Stimulated activated CD4-positive, alpha-beta T cell treated with anti-CD3 and anti-CD28 coated beads, Interleukin-15, amount 100 ng/mL, for 48 hours (primary cell): Measurements from ENCODE around the gene FURIN.
A peak's percentile ranks its signal among the peaks of the same experiment; 100 is the strongest.
"Not testable (repeated sequence)": the region's sequence is repeated elsewhere in the genome, so short reads cannot be mapped to it uniquely, and the experiment has no call there.

ENCODE experiments used
- DNase-seq, 2 donors: peaks; one replicate each; pipeline ENCODE4 v3.0.0-alpha.2; 2020; ENCODE audit warnings: low read depth in 2 of 2

Gene FURIN

DNA sequence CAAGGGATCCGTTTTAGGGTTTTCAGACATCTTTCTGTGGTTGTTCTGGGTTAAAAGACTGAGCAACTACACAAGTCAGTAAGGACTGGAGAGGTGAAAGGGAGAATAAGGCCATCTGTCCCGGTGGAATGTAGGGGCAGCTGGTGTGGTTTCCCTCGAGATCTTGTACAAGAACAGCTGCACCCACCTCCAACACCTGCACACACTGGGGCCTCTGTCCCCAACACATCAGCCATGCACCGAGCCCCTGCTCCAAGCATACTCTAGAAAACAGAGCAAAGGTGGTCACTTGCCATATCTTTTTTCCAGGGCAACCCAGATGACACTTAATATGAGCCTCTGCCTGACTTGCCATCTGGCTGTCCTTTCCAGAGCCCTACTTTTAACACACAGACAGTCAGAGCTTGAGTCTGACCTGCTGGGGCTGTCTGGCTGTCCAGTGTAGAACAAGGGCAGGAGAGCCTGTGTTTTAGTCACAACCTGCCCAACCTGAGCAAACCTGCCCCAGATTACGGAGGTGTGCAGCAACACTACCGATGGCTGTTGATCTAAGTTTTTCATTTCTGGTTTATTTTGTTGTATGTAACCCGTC, 46.9 kb downstream of the FURIN start:
- DNase-seq = no peak

DNA sequence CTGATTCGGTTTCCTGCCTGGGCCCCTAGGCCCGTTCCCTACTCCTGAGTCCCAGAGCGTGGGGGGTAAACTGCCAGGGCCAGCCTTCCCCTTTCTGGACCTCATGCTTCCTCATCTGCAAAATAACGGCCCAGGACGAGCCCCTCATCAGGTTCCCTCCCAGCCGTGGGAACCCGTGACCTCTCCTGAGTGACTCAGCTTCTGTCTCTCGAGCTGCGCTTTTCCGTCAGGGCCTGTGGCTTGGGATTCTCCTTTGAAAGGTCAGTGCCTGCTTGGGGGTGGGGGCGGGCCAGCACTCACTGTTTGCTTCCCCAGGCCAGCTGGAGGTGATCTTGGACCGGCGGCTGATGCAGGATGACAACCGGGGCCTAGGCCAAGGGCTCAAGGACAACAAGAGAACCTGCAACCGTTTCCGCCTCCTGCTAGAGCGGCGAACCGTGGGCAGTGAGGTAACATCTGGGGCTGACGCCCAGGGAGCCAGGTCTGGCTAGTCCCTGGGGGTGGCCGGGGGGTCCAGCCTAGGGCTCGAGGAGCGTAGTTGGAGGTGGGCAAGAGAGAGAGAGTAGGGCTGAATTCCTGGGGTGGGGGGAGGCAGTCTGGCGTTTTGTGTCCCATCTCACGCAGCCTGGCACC, 47.5 kb downstream of the FURIN start:
- no peak for DNase-seq

DNA sequence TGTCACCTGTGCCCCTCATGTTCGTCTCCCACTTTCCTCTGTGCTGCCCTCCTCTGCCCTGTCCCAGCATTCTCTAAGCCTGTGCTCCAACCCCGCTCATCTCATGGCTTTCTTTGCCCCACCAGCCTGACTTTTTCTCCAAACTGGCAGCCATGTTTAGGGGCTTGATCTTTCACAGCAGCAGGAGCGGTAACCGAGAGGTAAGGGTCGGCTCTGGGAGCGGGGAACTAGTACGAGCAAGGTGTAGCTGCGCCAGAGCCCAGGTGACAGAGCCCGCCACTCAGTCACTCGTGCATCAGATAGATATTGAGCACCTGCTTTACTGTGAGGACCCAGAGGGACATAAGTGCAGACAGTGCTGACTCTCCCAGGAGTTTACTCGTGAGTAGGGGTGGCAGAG, 48.1 kb downstream of the FURIN start:
- DNase-seq = no peak

DNA sequence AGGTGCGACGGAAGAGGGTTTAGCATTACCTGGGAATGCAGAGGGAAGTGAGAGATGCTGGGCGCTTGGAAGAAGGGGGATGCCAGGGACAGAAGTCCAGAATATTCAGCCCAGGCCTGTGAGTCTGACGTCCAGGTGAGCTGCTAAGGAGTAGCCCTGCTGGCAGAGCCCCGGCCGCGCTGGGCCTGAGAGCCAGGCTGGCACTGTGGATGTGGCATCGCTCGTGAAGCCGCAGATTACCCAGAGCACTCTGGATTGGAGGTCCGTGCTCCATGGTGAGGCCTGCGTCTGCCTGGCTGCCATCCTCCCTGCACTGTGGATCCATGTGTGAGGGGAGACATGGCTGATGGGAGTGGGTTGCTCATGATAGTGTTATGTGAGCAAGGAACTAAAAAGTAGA, 49.2 kb downstream of the FURIN start:
- no peak for DNase-seq

DNA sequence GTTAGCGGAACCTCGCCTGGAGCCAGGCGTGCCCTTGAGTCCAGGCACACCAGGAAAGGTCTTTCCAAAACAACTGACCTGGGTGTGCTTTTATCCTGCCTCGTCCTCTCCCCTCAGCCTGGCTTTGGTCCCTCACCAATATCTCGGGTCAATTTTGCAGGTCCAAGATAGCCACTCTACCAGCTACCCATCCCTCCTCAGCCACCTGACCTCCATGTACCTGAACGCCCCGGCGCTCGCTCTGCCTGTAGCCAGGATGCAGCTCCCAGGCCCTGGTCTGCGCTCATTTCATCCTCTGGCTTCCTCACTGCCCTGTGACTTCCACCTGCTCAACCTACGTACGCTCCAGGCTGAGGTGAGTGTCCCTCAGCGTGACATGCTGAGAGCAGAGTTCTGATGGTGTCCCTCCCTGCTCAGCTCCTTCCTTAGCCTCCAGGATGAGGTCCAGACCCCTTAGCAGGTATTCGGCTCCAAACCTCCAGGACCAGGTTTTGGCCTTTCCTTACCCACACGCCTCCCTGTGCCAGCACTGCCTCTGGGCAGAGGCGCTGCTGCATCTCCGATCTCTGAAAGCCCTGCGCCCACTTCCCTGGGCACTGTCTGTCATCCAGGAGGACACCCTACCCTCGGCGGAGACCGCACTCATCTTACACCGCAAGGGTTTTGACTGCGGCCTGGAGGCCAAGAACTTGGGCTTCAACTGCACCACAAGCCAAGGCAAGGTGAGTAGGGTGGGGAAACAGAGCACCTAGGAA, 49.8 kb downstream of the FURIN start:
- no peak for DNase-seq

DNA sequence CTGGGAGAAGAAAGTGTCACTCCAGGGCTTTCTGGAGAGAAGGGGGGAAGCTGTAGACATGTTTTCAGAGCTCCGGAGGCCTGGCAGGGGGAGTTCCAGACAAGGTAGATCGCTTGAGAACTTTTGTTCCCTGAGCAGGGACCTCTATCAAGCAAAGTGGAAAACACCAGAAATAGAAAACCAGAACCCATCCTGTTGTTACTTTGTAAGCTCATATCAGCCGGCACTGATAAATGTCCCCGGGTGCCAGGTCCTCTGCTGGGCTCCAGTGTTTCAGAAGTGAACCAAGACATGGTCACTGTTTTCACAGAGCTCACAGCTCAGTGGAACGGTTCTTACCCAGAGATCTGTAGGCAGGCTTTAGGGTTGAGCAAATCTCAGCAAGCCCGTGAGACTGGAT, 50.4 kb downstream of the FURIN start:
- no peak for DNase-seq

DNA sequence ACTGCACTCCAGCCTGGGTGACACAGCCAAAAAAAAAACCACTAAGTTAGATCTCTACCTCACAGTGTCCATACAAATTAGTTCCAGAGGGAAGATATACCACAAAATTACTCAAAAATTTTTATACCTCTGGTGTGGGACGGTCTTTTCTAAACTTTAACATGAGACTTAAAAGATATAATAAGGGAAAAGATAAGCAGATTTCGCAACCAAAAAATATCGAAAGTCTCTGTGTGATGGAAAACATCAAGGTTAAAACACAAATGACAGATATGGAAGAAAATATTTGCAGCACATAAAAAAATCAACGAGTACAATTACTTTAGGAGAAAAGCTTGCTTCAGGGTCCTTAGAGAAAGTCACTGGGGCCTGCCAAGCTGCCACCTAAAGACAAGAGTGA, 53.5 kb downstream of the FURIN start:
- DNase-seq = no peak

DNA sequence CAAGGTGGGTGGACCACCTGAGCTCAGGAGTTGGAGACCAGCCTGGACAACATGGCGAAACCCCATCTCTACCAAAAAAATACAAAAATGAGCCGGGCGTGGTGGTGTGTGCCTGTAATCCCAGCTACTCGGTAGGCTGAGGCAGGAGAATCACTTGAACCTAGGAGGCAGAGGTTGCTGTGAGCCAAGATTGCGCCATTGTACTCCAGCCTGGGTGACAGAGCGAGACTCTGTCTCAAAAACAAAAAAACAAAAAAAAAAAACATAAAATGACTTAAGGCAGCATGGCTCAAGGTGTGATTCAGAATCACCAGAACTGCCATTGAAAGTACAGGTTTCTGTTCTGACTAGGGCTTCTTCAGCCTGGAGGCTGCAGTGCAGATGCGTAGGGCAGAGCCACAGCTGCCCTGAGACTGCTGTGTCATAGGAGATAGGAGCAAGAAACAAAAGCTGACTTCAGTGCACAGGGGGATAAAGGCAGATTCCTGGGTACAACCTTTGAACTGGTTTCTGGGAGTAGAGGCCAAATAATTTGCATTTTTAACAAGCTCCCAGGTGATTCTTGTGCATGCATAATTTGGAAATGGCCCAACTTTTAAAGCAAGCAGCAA, 54.4 kb downstream of the FURIN start:
- DNase-seq = peak in 1 of 2 donors; percentile 35

DNA sequence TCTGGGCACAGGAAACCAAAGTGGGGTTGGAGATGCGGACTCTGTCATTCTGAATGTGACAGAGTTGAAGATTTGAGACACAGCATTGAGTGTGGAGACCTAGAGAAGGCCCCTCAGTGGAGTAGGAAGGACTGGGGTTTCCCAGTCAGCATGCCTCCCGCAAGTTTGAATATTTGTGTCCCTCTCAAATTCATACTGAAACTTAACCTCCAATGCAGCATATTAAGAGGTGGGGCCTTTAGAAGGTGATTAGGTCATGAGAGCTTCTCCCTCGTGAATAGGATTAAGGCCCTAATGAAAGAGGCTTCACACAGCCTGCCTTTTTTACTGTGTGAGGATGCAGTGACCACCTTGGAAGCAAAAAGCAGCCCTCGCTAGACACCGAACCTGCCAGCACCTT, 56.0 kb downstream of the FURIN start:
- DNase-seq = no peak

DNA sequence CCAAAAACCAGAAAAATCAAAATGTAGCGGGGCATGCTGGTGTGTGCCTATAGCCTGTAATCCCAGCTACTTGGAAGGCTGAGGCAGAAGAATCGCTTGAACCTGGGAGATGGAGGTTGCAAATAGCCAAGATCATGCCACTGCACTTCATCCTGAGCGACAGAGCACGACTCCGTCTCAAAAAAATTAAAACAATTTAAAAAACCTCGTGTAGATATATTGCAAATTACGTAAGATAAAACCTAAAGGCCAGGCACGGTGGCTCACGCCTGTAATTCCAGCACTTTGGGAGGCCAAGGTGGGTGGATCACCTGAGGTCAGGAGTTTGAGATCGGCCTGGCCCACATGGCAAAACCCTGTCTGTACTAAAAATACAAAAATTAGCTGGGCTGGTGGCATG, 58.4 kb downstream of the FURIN start:
- DNase-seq = not testable (repeated sequence)

DNA sequence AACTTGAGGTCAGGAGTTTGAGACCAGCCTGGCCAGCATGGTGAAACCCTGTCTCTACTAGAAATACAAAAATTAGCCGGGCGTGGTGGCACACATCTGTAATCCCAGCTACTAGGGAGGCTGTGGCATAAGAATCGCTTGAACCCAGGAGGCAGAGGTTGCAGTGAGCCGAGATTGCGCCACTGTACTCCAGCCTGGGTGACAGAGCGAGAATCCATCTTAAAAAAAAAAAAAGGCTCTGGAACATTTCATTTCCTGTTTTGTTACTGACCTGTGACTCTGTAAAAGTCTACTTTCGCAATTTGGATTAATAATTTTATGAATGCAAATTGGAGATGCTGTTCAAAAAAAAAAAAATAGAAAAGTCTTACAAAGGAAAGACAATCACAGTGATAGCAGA, 59.7 kb downstream of the FURIN start:
- not testable (repeated sequence) for DNase-seq

DNA sequence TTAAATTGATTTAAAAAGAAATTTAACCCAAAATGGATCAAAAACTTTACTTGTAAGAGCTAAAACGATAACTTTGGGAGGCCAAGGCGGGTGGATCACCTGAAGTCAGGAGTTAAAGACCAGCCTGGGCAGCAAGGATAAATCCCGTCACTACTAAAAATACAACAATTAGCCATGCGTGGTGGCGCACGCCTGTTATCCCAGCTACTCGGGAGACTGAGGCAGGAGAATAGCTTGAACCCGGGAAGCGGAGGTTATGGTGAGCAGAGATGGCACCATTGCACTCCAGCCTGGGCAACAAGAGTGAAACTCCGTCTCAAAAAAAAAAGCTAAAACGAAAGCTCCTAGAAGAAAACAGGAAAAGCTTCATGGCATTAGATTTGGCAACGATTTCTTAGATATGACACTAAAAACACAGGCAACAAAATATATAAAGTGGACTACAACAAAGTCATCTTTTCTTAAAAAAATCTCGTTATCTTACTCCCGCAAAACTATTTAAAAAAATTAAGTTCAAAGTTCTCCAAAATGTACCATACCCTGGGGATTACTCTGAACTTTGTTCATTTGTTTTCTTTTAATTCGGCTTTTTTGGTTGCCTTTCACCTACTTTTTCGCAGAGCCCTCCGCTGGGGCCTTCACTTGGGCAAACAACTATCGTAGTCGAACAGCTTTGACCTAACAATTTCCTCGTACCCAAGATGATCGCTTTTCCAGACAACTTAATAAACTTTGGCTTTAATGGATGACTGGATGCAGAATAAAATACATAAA, 61.0 kb downstream of the FURIN start:
- DNase-seq = no peak

DNA sequence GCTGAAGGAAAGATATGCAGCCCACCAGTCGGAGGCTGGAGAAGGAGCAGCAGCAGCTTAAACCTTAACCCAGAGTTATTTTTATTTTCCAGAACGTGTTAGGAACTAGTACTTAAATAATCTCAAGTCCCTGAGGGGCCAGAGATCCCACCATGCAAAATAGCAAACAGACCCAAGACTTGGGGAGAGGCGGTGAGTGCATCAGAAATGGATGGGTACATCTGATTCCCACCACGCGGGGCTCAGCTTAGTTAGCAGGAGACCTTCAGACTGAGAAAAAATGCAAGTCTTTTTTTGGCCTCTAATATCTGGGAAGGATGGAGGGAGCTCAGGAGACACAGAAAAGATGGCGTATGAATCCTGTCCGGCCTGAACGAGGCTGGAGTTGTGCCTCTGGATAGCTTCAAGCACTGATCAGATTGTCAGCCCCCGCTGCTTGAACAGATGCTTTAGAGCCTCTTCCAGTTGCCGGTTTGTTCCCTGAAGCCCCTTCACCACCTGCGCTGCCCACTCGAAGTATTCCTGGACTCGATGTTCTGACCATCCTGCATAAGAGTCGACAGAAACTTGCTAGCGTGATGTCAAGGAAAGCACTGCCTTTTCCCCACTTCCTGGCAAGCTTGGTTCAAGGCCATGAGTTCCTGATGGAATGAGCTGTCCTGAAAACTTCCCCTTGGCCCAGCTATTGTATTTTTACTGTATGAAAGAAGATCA, 62.6 kb downstream of the FURIN start:
- DNase-seq = no peak

DNA sequence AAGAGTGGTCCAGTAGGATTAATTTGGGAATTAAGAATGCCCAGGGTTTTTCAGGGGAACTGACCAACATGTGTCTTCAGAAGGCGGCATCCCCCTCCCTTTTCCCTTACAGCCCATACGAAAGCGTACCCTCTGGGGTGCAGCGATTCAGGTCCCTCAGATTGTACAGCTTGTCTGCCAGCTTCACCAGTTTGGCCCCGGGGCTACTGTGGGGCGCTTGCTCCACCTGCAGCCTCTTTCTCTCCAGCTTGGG, 63.1 kb downstream of the FURIN start:
- no peak for DNase-seq

DNA sequence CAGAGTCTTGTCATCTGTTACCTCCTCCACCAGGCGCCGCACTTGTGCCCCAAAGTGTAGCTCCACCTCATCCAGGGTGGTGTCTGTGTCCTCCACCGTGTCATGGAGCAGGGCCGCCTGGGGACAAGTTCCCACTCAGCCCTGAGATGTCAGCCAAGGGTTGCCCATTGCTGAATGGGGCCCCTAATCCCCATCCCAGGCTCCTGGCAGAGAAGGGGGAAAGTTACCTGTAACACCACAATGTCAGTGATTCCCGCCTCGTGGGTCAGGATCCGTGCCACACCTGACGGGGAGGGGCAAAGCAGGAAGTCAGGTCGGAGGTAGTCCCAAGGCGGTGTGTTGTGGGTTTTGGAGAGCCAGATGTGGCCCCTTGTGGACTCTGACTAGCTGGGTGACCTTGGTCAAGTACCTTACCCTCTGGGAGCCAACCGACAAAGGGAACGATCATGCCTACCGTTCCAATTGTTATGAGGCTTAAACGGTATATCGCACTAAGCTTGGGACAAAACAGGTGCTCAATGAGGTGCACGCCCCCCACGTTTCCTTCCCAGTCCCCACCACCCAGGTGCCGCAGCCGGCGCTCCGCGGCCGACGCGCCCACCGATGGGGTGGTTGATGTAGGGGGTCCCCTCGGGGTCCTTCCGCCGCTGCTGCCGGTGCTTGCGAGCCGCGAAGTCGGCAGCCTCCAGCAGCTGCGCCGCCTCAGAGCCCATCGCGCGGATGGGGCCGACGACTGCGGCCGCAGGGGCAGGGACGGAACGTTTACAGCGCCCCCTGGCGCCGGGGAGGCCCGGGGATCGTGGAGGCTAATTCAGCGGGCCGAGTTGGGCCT, 63.7 kb downstream of the FURIN start, which contains the start of gene HDDC3:
HDDC3 (minus strand) TSS at position 722 of the 832 bp plus-strand sequence; CDS start at position 713, 9 bp downstream.
- DNase-seq = peak; percentile 82 to 87

DNA sequence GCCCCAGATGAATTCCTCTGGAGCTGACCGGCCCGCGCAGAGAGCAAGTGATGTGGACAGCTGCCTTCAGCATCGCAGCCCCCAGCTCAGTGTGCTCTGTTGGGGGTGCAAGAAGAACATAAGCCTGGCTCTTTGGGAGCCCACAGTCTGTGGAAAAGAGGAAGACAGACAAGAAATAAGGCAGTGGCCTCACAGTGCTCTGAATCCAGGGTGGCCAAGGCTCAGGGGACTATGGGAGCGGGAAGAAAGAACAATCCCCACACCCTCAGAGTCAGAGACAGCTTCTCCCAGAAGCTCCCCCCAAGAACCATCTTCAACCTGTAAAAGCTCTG, 64.2 kb downstream of the FURIN start:
- no peak for DNase-seq
